Fibroblast of villous mesenchyme (primary cell): ENCODE measurements around the gene WDR90. TPM values are rescaled to one million over a fixed set of nuclear protein-coding genes. Genes with fewer than 3 reads are reported as not detected.

ENCODE experiments used
- DNase-seq: peaks from one replicate; pipeline ENCODE4 v3.0.0-alpha.2; 2010; ENCODE audit warnings: low read depth
- H3K4me3 ChIP-seq: 2 replicates; pipeline ENCODE4 v1.5.1; 2011; ENCODE audit warnings: low read depth, mild to moderate bottlenecking, low read length
- CTCF ChIP-seq: IDR thresholded peaks from 2 replicates; pipeline ENCODE4 v1.5.1; 2012; ENCODE audit warnings: low read depth, mild to moderate bottlenecking, low read length; ENCODE audit not compliant: insufficient read depth
- total RNA-seq: library from RNA; depleted of rRNA; stranded (reverse); fragments of >200 nt; gene quantifications from 2 replicates; pipeline ENCODE4 v1.2.3, GENCODE V29; 2012

The WDR90 gene
- total RNA-seq, 1 donor, result 12.5 TPM

- no peak within 1 kb of the TSS for H3K4me3 ChIP-seq
- no peak for TF ChIP-seq CTCF
- no peak for DNase-seq
These were observed 18.3 kb upstream of the WDR90 start, which contains the start of gene WFIKKN1 for GRCh38 chr16:630815-631405. Gene WFIKKN1, plus strand, starts transcription at chr16:630985. Its CDS starts 269 bp downstream, at chr16:631254.

GRCh38 chr16:631808-632358 is 17.3 kb upstream of the WDR90 start:
- no peak for DNase-seq
- TF ChIP-seq CTCF, result no peak
- no peak overlapping the region for H3K4me3 ChIP-seq

- no peak overlapping the region for H3K4me3 ChIP-seq
- no peak for DNase-seq
- TF ChIP-seq CTCF, result no peak
These were observed 16.5 kb upstream of the WDR90 start for GRCh38 chr16:632486-633335.

GRCh38 chr16:633336-634050 is 15.7 kb upstream of the WDR90 start:
- no peak for DNase-seq
- no peak overlapping the region for H3K4me3 ChIP-seq
- no peak for TF ChIP-seq CTCF

- DNase-seq, result no peak
- no peak for TF ChIP-seq CTCF
These were observed 15.0 kb upstream of the WDR90 start for GRCh38 chr16:634051-634670.

GRCh38 chr16:634996-635395 is 14.2 kb upstream of the WDR90 start:
- no peak for TF ChIP-seq CTCF
- H3K4me3 ChIP-seq, result peak overlapping the region; percentile 87
- DNase-seq, result no peak

More at GRCh38 chr16:634051-634670, 15.0 kb upstream of the WDR90 start:
- no peak overlapping the region for H3K4me3 ChIP-seq
